Left lung (tissue), 10 donors: ENCODE results near the gene LRRC32. TPM values are rescaled to one million over a fixed set of nuclear protein-coding genes. Genes with fewer than 3 reads are reported as not detected.
A peak's percentile ranks its signal among the peaks of the same experiment; 100 is the strongest.

ENCODE experiments used
- ATAC-seq: fragments of 200-7000 bp; cut with Tn5 transposase; one replicate; pipeline ENCODE4 v1.9.1; 2020; ENCODE audit warnings: moderate library complexity
- DNase-seq, 4 donors: peaks; one replicate each; pipeline ENCODE4 v3.0.0-alpha.2; 2013 to 2020
- H3K27ac ChIP-seq, 2 donors: fragments of 200-600 bp; sonication (generic) in 1 of 2; one replicate each; pipeline versions ENCODE4 v1.5.0 to v1.8.0; 2020 to 2021
- H3K27me3 ChIP-seq, 2 donors: fragments of 200-600 bp; sonication (generic) in 1 of 2; one replicate each; pipeline versions ENCODE4 v1.5.0 to v1.8.0; 2020 to 2021
- H3K36me3 ChIP-seq, 2 donors: fragments of 200-600 bp; sonication (generic) in 1 of 2; one replicate each; pipeline versions ENCODE4 v1.5.0 to v1.8.0; 2020 to 2021
- H3K4me1 ChIP-seq, 2 donors: fragments of 200-600 bp; one replicate each; pipeline ENCODE4 v1.8.0; 2021
- H3K4me3 ChIP-seq, 2 donors: fragments of 200-600 bp; sonication (generic) in 1 of 2; one replicate each; pipeline versions ENCODE4 v1.5.0 to v1.8.0; 2020 to 2021; ENCODE audit warnings: mild to moderate bottlenecking in 1 of 2
- H3K9me3 ChIP-seq, 2 donors: fragments of 200-600 bp; sonication (generic) in 1 of 2; one replicate each; pipeline versions ENCODE4 v1.5.0 to v1.8.0; 2020 to 2021
- intact Hi-C, 2 donors: fragments of 100-400 bp; cut with DNase I; formaldehyde crosslinking; loops; one replicate each; pipeline versions ENCODE4 v1.11.2 to v1.14.2; 2022
- polyA plus RNA-seq, 6 donors: library from polyadenylated mRNA; unstranded; fragments of 120-200 nt; gene quantifications; one replicate each; pipeline ENCODE4 v1.2.1, GENCODE V29; 2013; ENCODE audit not compliant: insufficient read length in 6 of 6
- total RNA-seq, 2 donors: library from RNA; stranded (reverse); fragmentation: NEBNext Ultra II Directional; extraction: Animal tissue kit (Norgen Biotek cat#: 25700); gene quantifications; one replicate each; pipeline ENCODE4 v1.2.1, GENCODE V29; 2021
- TF ChIP-seq, protein P1 (sequence below), 2 donors: fragments of 200-600 bp; sonication (generic) in 1 of 2; IDR thresholded peaks; one replicate each; pipeline versions ENCODE4 v1.5.0 to v1.8.0; 2021; ENCODE audit warnings: antibody characterized with exemption in 2 of 2
- donor health status: DM: no; HTN: yes; CAD: no.
- donor health status: DM: no; HTN: no; CAD: no.

LRRC32 gene
- total and polyA plus RNA-seq, 8 donors, result 38.7 to 66.8 (median 45.0) TPM

DNA sequence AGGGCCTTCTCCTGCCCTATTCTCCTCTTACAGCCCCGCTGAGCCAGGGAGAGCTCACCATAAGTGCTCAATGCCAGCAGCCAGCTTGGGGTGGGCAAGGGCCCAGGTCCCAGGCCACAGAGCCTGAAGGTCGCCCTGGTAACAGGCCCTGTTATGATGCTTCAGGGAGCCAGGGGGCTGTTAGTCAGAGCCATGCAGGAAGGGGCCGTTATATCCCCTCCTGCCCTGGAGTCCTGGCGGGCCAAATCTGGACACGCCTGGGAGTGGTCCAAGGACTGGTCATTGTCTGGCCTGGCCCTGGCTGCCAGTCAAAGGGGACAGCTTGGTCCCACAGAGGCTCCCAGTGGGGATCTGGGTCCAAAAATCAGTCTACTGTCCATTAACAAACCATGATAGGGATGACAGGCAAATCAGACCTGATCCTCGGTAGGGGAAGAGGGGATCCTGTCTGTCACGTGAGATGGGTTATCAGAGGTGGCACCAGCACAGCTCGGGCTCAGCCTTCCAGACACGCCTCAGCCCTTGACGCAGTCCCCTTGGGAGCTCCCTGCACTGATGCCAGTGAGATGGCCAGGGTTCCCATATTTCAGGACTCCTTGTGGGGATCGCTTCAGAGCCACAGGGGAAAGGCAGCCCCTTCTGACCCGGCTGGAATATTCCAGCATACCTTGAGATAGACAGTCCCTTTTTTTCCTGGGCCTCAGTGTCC lies 55.9 kb downstream of the LRRC32 start:
- peaks cover 0 to 5% of the 10 kb centered on the region in 2 donors for H3K4me1 ChIP-seq
- H3K9me3 ChIP-seq, result no peaks in the 10 kb centered on the region
- TF ChIP-seq, protein P1, sequence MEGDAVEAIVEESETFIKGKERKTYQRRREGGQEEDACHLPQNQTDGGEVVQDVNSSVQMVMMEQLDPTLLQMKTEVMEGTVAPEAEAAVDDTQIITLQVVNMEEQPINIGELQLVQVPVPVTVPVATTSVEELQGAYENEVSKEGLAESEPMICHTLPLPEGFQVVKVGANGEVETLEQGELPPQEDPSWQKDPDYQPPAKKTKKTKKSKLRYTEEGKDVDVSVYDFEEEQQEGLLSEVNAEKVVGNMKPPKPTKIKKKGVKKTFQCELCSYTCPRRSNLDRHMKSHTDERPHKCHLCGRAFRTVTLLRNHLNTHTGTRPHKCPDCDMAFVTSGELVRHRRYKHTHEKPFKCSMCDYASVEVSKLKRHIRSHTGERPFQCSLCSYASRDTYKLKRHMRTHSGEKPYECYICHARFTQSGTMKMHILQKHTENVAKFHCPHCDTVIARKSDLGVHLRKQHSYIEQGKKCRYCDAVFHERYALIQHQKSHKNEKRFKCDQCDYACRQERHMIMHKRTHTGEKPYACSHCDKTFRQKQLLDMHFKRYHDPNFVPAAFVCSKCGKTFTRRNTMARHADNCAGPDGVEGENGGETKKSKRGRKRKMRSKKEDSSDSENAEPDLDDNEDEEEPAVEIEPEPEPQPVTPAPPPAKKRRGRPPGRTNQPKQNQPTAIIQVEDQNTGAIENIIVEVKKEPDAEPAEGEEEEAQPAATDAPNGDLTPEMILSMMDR (IDR thresholded peaks at IDR 0.05), result no peak
- H3K27me3 ChIP-seq, result no peaks in the 10 kb centered on the region
- H3K36me3 ChIP-seq, result no peaks in the 10 kb centered on the region
- intact Hi-C loops, result no loop called here
- H3K4me3 ChIP-seq, result no peak overlapping the region
- H3K27ac ChIP-seq, result peak overlapping the region; percentile 53 to 74
- peak; percentile 48 for ATAC-seq
- DNase-seq, result no peak

DNA sequence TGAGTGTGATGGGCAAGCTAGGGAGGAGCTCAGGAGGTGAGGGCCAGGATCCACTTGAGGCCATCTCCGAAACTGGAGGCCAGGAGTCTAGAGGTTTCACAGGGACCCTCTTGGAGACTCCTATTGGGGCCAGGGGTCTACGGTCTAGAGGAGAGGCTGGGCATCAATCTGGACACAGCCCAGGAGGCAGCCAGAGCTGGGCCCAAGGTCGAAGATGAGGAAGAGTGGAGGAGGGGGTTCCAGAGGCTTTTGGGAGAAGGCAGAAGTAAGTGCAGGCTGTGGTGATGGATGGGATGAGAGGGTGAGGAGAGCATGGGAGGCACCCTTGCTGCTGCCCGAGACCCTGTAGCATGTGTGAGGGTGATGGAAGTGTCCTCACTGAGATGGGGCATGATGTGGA lies 56.6 kb downstream of the LRRC32 start:
- DNase-seq, result no peak
- intact Hi-C loops, result no loop called here
- no peaks in the 10 kb centered on the region for H3K27me3 ChIP-seq
- peaks cover 0 to 5% of the 10 kb centered on the region in 2 donors for H3K4me1 ChIP-seq
- no peak for ATAC-seq
- TF ChIP-seq, protein P1 (IDR thresholded peaks at IDR 0.05), result no peak
- no peak overlapping the region for H3K4me3 ChIP-seq
- no peaks in the 10 kb centered on the region for H3K36me3 ChIP-seq
- H3K9me3 ChIP-seq, result no peaks in the 10 kb centered on the region
- peak overlapping the region; percentile 53 to 74 for H3K27ac ChIP-seq

GRCh38 chr11:76612226-76612625 lies 58.3 kb downstream of the LRRC32 start:
- H3K9me3 ChIP-seq, result no peaks in the 10 kb centered on the region
- H3K36me3 ChIP-seq, result no peaks in the 10 kb centered on the region
- TF ChIP-seq, protein P1 (IDR thresholded peaks at IDR 0.05), result no peak
- H3K4me3 ChIP-seq, result no peak overlapping the region
- H3K27me3 ChIP-seq, result no peaks in the 10 kb centered on the region
- ATAC-seq (no peak), DNase-seq (no peak)
- peaks cover 0 to 5% of the 10 kb centered on the region in 2 donors for H3K4me1 ChIP-seq
- intact Hi-C loops, result no loop called here
- H3K27ac ChIP-seq, result no peak overlapping the region

DNA sequence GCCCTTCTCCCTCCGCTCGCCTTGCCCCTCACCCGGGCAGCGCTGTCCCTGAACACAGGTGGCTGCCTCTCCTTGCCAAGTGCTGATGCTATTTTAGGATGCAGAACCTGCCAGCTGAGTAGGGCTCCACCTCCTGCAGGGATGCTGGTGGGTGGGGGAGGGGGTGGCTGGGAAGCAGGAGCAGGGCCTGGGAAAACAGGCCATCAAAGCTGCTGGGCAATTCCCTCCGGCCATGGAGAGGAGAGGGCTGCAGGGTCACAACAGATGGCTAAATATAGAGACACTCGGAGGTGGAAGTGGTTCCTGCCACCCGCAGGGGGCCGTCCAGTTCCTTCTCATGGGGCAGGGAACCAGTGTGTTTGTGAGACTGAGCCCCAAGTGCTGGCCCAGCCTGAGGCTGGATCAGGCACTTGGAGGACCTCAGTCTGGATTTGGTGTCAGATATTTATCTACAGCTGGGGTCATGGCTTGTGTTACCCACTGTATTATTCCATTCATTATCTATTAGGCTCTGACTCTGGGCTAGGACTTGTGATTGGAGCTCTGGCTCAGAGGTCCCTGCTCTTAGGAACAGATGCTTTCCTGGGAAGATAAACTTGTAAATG lies 59.6 kb downstream of the LRRC32 start:
- no peak for ATAC-seq
- TF ChIP-seq, protein P1 (IDR thresholded peaks at IDR 0.05), result no peak
- Histone ChIP-seq H3K9me3 (no peaks in the 10 kb centered on the region), H3K36me3 (no peaks in the 10 kb centered on the region), H3K4me1 (peaks cover 0 to 5% of the 10 kb centered on the region in 2 donors), H3K4me3 (no peak overlapping the region), H3K27me3 (no peaks in the 10 kb centered on the region), H3K27ac (no peak overlapping the region)
- intact Hi-C loops, result no loop called here
- no peak for DNase-seq

DNA sequence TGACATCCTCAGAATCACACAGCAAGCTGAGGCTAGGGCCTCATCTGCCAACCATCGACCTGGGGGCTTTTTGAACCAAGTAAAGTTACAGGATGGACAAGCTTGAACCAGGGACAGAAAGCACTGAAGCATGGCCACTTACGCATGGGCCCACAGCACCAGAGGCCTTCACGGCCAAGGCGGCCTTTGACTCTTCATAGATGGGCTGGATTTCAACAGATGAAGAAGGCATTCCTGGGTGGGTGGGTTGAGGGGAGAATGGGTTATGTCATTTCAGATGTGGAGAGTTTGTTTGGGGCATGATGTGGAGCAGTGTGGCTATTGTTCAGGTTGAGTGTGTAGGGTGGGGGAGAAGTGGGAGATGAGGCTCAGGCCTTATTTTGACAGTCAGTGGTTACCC lies 60.2 kb downstream of the LRRC32 start:
- no peaks in the 10 kb centered on the region for H3K27me3 ChIP-seq
- ATAC-seq (no peak), DNase-seq (no peak)
- no peak overlapping the region for H3K4me3 ChIP-seq
- no peaks in the 10 kb centered on the region for H3K9me3 ChIP-seq
- no peaks in the 10 kb centered on the region for H3K36me3 ChIP-seq
- TF ChIP-seq, protein P1 (IDR thresholded peaks at IDR 0.05), result no peak
- no peak overlapping the region for H3K27ac ChIP-seq
- intact Hi-C loops, result no loop called here
- peaks cover 0 to 5% of the 10 kb centered on the region in 2 donors for H3K4me1 ChIP-seq
